Posterior cingulate gyrus (tissue), 11 donors: Measurements from ENCODE around the gene MEP1B.
"Not testable (repeated sequence)": the region's sequence is repeated elsewhere in the genome, so short reads cannot be mapped to it uniquely, and the experiment has no call there.

ENCODE experiments used
- DNase-seq, 10 donors: peaks; one replicate each; pipeline versions ENCODE4 v3.0.0 to v3.0.0-alpha.2; 2020 to 2021; ENCODE audit warnings: mixed read lengths in 3 of 10
- intact Hi-C: fragments of 100-400 bp; cut with DNase I; formaldehyde crosslinking; loops from one replicate; pipeline ENCODE4 v1.15.1; 2023

The MEP1B gene

DNA sequence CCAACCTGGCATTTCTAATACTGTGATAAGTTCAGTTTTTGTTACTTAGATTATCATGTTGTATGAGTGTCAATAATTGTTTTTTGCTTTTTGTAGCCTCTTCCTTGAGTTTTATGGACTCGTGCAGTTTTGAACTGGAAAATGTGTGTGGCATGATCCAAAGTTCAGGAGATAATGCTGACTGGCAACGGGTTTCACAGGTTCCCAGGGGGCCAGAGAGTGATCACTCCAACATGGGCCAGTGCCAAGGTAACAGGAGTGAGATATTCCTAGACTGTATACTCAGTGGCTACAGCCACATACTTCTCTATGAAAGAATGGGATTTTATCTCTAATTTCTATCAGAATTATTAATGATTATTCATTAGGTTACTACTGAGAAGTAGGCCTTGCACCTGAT is 18.2 kb downstream of the MEP1B start:
- intact Hi-C loops = no loop called here
- DNase-seq = no peak

DNA sequence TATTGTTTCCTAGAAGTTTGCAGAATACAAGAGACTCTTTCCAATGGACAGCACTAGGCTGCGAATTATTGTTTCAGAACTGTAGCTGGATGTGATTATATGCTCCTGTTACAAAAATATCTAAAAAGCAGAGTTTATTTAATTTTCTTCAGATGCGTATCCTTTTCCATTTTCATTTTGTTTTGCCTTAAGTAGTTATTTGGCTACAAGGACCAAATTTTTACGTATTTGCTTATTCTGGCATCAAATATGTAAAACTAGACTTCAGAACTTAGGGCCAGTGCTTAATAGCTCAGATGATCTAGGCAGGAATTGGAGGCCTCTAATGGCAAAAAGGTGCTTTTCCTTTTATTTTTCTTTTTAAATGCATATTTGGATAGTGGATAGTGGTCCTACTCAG is 18.7 kb downstream of the MEP1B start:
- intact Hi-C loops = no loop called here
- no peak for DNase-seq

DNA sequence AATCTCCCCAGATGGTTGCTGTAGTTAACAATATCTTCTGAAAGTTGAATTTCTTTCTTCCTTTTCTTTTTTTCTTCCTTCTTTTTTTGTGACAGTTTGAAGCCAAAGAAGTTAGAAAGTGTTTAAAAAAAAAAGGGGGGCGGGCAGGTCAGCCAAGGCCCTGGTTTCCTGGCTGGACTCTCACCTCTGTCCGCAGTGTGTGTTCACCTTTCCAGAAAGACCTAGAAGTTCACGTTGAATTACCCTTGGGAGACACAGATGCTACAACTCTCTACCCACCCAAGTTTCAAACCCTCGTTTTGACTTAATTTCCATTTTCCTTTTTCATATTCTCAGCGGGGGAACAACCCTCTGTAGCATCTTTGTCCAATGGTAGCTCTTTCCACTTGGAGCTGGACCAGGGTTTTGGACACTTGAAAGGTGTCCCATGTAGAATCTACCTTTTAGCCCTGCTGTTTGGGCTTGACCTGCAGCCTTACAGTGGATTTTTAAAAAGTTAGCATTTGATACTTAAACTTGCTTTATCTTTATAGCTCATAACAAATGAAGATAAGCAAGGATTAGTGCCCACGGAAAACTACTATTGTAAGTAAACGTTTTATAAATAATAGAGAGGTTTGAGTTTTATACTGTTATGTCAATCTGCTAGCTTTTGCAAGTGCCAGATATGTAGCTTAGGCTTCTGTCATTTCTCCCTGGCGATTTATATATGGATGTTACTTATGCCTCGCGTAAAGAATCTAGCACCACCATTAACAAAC is 20.0 kb downstream of the MEP1B start:
- intact Hi-C loops = no loop called here
- no peak for DNase-seq

DNA sequence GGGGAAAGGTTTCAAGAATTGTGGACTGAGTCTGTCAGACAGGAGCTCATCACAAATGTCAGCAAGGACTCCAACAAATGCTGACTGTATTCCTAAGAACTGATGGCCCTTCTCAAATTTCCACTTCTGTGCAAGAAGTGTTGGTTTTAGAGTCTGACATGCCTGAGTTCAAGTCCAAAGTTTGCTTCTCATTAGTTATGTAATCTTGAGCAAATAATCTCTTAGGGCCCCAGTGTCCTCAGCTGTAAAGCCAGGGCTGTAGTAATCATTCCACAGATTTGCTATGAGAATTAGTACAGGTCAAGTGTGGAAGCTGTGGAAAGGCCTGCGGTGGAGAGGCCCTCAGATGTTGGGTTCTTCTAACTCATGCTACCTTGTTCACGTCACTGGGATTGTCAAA is 23.9 kb downstream of the MEP1B start:
- no peak for DNase-seq
- intact Hi-C loops = no loop called here

DNA sequence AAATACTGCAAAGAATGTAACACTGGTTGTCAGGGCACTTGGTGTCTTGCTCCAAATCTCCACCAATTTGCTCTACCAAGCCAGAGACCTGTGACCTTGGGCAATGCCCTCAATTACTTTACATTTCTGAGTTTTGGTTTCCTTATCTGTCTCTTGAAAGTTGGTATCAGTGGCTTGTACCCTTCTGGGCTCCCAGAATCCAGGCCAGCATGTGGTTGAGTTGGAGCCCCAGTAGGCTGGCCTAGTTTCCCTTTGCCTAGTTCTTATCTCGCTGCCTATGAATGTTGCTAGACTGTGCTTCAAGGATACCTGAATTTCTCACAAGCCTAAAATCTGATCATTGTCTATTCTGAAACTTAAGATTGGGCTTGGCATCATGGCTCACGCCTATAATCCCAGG is 26.6 kb downstream of the MEP1B start:
- DNase-seq = no peak
- intact Hi-C loops = no loop called here

DNA sequence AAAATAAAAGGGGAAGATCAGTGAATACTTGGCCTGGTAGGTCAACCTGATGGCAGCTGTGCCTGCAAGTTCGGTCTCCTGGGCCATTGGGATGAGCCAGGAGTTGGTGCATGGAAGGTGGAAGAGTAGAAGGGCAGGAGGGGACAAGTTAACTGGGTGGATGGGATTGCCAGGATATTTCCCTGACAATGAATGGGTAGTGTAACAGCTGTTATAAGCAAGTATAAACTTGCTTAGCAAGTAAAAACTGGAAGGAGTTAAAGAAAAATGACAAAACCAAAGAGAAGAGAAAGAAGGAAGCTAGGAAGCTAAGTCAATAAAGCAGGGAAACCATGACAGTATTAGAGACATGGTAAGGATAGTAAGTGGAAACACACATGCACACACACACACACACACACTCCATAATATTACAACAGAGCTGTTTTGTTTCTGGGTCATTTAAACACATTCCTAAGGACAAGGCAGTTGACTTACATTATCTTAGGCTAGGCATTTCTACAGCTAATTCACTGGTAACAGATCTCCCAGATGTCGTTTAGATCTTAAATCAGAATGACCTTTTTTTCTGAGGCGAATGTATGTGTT is 29.7 kb downstream of the MEP1B start:
- intact Hi-C loops = no loop called here
- no peak for DNase-seq

DNA sequence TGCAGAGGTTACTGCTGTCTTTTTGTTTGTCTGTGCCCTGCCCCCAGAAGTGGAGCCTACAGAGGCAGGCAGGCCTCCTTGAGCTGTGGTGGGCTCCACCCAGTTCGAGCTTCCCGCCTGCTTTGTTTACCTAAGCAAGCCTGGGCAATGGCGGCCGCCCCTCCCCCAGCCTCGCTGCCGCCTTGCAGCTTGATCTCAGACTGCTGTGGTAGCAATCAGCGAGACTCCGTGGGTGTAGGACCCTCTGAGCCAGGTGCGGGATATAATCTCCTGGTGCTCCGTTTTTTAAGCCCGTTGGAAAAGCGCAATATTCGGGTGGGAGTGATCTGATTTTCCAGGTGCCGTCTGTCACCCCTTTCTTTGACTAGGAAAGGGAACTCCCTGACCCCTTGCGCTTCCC is 43.5 kb downstream of the MEP1B start:
- peak in 1 of 10 donors; percentile 66 for DNase-seq

DNA sequence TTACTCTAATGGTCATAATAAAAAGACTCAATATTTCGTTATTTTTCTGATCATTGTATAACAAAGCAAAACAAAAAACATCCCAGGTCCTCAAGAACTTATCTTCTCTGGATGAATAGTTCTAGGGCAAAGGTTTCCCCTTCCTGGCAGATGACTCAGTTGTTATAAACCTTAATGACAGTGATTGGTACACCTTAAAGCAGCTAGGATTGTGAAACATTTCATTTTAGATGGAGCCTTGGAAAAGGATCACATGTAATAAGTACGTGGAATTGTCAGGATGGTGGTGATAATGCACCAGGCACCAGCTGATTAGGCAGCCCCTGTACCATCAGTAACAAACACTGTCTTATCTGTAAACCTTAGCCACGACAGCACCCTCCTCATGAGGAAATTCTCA is 47.2 kb downstream of the MEP1B start:
- no peak for DNase-seq
- intact Hi-C loops = no loop called here

More for the DNA sequence above, 43.5 kb downstream of the MEP1B start:
- intact Hi-C loops = not testable (repeated sequence)

DNA sequence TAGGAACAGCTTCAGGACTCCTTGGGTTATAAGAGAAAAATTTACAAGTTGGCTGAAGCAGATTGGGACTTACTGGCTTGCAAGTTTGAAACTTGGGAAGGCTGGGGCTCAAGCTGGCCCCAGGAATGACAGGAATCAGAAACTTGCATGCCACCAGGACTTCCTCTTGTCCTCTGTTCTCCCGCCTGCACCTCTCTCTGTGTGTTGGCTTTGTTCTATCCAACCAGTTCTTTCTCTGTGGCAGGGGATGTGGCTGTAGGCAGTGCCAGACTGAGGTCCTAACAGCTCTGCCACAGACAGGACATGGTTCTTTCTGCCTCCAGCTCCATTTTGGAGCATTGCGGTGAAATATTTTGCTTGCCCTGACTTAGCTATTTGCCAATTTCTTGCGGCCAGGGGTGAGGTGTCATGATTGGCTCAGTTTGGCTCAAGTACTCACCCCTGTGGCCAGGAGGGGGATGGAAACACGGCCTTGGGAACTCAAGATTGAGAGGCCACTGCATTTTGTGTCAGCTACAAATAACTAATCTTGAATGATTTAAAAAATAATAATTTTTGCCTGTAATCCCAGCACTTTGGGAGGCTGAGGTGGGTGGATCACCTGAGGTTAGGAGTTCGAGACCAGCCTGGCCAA is 48.9 kb downstream of the MEP1B start:
- no peak for DNase-seq
- intact Hi-C loops = no loop called here

DNA sequence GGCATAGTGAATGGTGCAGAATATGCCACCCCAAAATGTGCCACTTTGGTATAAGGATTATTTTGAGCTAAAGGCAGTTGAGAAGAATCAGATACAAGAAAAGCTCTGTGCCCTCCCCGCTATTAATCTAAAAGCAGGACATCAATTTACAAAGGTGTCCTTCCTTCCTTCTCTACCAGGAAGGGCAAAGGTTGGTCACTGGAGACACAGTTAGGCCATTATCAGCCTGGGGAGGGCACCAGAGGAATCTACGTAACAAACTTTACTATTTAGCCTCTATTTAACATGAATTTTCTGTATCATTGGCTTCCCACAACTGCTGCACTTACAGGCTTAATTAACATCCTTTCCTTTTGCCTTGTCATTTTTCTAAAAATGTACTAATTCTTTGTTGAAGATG is 52.6 kb downstream of the MEP1B start:
- intact Hi-C loops = no loop called here
- no peak for DNase-seq

DNA sequence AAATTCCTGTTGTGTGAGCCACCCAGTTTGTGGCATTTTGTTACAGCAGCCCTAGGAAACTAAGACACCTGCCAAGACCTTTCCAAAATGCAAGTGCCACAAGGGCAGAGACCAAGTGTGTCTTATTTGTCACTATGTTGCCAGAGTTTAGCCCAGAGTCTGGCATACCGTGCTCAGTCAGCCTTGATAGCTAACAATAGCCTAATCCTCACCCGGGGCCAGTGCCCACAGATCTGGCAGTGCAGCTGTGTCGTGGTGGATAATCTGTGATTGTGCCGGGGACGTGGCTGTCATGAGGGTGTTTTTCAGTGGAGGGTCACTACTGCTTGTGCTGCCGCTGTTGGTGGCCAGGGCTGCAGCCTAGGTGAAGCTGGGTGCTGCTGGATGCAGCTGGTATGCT is 53.5 kb downstream of the MEP1B start:
- DNase-seq = peak in 1 of 10 donors; percentile 10

DNA sequence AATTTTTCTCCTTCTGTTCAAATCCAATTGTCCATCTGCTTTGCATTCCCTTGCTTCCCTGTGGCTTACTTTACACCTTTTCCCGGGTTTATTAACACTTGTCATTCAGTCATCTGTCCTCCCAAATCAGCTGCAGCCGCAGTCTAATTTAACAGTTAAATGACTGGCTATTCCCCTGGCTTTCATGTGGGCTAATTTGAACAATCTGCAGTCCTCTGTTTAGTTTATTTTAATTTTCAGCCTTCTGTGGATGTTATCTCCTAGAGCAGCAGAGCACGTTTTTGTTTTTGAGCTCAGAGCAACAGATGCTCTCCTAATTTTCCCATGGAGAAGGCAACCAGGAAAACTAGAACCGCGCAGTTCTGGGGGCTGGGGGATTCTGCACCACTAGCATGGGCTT is 55.0 kb downstream of the MEP1B start:
- intact Hi-C loops = no loop called here
- DNase-seq = no peak

More for the DNA sequence above, 53.5 kb downstream of the MEP1B start:
- intact Hi-C loops = no loop called here

DNA sequence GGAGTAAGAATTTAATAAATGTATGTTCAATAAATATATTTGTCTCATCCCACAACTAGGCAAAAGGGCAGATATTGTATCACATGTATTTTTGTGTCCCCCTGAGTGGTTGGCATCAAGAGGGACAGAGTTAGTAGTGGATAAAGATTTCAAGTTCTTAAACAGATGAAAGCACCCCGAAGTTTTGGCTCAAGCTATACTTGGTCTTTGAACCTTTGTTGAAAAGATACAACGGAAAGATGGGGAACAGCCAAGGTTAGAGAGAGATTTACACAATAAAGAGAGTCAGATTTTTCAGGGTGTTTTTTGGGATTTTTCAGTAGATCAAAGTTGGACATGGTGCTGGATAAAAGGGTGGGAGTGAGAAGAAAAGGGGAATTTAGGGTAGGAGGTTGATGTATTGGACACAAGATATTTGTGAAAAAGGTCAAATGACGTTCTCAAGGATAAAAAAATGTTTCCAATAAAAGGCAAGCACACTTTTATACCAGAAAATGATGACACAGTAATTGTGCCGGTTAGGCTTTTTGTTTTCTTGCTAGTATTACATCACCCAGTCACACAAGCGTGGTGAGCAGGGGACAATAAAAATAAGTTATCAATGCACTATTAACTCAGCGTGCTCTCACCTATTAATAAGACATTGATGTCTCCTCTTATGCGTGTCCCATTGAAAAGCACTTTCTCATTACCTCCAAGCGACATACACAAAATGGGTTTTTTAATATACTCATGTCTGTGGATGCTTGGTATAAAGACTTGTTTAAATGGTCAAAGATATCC is 59.5 kb downstream of the MEP1B start:
- intact Hi-C loops = no loop called here
- no peak for DNase-seq

DNA sequence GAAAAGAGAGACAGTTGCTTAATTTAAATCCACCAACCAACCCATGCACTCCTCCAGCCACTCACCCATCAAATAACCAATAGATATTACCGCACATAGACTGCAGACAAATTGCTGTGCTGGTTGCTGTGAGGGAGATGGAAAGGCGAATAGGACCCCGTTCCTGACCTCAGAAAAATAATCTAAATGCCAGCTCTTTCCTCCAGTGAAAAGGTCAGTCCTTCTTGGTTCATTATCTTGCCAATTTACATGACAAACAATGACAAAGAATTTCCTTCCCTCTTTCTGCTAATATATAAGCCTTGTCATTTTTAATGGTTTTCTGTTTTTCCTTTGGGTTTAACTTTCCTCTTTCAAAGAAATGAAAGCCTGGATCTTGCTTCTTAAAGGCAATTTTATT is 61.6 kb downstream of the MEP1B start:
- intact Hi-C loops = no loop called here
- no peak for DNase-seq

DNA sequence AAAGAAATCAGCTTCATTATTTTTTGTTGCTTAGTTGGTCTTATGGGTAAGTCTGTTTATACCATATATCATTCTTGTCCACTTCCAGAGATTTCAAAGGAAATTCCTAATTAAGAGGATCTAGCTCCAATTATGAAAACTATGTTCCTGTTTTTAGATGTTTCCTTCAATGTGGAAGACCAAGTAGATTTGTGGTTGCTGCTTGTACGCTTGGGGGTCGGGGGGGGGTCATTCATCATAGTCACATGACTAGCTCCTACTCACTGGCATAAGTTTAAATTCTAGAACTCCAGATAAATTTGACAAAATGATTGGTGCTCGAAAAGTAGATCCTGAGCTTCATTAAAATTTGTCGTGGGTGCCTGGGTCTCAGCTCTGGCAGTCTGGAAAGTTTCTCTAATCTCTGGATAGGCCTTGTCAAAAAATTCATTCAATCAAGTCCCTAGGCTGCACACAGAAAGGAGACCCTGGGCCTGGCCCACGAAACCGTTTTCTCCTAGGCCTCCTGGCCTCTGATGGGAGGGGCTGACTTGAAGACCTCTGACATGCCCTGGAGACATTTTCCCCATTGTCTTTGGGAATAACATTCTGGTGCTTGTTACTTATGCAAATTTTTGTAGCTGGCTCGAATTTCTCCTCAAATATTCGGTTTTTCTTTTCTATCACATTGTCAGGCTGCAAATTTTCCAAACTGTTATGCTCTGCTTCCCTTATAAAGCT is 62.5 kb downstream of the MEP1B start:
- intact Hi-C loops = no loop called here
- no peak for DNase-seq

DNA sequence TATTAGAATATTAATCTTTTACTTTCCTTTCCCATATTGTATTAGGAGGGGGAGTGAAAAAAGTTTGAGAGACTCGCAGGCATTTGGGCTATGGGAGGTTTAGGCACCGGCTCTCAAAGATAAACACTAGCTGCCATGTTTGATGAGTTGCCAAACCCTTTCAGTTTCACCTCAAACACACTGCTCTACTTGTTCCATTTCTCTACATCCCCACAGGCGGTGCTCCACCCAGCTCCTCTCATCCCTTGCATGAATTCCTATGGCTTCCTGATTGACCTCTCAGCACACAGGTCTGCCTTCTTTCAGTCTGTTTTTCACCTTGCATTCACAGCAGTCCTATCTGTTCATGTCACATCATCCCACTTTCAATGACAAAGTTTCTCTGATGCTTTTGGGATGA is 65.7 kb downstream of the MEP1B start:
- intact Hi-C loops = no loop called here
- no peak for DNase-seq

DNA sequence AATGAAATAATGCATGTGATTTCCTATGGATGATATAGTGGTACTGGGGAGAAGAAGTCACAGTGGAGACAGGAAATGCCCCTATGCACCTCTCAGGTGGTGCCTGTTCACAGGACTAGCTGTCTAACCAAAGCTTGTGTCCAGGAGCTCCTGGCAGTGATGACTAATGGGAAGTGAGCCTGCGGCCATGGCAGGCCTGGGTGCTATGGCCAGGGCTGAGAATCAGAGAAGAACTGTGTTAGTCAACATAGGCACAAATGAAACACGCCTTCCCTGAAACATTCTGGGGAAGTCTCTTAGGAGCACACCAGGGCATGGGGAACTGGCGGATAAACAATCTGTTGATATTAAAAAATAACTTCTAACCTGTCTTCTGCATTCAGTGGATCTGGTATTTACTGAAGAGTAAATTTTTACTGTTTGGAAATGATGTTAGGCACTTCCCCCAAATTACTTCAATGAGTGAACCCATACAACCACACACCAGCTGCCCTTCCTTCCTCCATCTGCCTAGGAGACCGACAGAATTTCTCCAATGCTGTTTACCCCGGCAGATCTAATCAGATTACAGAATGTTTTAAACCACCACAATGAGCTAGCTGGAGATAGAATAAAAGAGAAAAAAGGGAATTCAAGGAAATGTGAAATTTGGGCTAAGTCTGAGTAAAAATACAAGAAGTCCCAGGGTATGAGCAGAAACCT is 67.4 kb downstream of the MEP1B start:
- intact Hi-C loops = no loop called here
- no peak for DNase-seq

DNA sequence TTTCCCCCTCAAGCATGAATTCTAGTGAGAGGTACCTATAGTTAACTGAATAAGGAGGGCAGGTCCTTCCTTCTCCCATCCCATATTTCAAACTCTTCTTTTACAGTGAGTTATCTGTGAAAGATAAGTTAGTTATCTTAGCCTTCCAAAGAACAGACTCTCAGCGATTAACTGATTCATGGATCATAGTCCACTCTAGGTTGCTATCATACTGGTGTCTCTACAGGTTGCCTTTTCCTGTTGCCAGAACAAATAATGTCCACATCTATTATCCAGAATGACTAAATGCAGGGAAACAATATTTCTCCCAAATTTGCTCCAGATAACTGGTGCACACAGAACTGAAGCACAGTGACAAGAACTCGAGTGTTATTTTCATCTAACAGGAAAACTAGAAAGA is 68.3 kb downstream of the MEP1B start:
- intact Hi-C loops = no loop called here
- no peak for DNase-seq

DNA sequence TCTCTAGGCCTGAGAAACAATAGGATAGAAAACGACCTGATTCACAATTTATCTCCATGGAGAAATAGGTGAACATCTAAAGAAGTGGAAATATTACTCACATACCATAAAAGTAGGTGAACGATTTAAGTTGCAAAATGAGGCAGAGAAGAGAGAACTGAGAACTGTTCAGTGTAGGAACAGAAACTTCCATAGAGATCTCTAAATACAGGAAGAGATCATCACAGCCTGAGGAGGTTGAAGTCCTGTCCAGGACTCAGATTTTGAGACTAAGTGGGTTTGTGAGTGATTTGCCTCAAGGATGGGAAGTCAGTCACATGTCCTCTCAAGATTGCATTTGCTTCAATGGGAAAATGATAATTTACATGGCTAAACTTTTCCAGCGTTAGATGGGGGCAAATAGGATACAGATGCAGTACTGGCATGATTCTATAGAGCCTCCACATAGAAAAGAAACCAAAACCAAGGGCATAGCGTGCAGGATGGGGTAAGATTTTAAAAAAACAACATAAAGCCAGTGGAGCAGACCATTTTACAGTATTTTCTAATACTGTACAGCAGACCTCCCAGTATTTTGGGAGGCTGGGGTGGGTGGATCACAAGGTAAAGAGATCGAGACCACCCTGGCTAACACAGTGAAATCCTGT is 68.8 kb downstream of the MEP1B start:
- no peak for DNase-seq
- intact Hi-C loops = no loop called here

DNA sequence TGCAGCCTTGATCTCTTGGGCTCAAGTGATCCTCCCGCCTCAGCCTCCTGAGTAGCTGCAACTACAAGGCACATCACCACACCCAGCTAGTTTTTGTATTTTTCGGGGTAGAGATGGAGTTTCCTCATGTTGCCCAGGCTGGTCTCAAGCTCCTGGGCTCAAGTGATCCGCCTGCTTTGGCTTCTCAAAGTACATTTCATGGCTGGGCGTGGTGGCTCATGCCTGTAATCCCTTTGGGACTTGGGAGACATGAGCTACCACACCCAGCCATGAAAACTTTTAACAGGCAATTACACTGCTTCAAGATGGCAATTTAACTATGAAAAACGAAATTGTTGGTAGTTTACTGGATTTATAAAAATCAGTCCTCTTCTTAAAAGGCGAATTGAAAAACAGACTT is 69.7 kb downstream of the MEP1B start:
- DNase-seq = no peak
- intact Hi-C loops = no loop called here
